IgD-negative memory B cell (primary cell): ENCODE data around the gene RAI14. TPM values are rescaled to one million over a fixed set of nuclear protein-coding genes. Genes with fewer than 3 reads are reported as not detected.

Source experiments
- H3K27ac Mint-ChIP-seq, 3 donors: one replicate each; pipeline ENCODE4 v1.8.0; 2020 to 2022; ENCODE audit warnings: mild to moderate bottlenecking in 3 of 3, mixed read lengths in 3 of 3, moderate library complexity in 1 of 3
- H3K27me3 Mint-ChIP-seq: one replicate; pipeline ENCODE4 v1.8.0; 2021; ENCODE audit warnings: mixed read lengths
- H3K36me3 Mint-ChIP-seq: one replicate; pipeline ENCODE4 v1.8.0; 2020; ENCODE audit warnings: mild to moderate bottlenecking, mixed read lengths
- H3K4me1 Mint-ChIP-seq, 3 donors: one replicate each; pipeline ENCODE4 v1.8.0; 2020 to 2022; ENCODE audit warnings: mixed read lengths in 3 of 3, mild to moderate bottlenecking in 1 of 3
- H3K4me3 Mint-ChIP-seq, 4 donors: one replicate each; pipeline ENCODE4 v1.8.0; 2020 to 2022; ENCODE audit warnings: mild to moderate bottlenecking in 4 of 4, mixed read lengths in 4 of 4, moderate library complexity in 3 of 4
- H3K9me3 Mint-ChIP-seq, 3 donors: one replicate each; pipeline ENCODE4 v1.8.0; 2020 to 2021; ENCODE audit warnings: mixed read lengths in 3 of 3, mild to moderate bottlenecking in 1 of 3
- polyA plus RNA-seq: library from polyadenylated mRNA; unstranded; fragments of 300-500 nt; fragmentation: Illumina TruSeq; gene quantifications from one replicate; pipeline ENCODE4 v1.2.3, GENCODE V29; 2021

RAI14 gene
- polyA plus RNA-seq, 1 donor from 2014 or later = 1.2 TPM

DNA sequence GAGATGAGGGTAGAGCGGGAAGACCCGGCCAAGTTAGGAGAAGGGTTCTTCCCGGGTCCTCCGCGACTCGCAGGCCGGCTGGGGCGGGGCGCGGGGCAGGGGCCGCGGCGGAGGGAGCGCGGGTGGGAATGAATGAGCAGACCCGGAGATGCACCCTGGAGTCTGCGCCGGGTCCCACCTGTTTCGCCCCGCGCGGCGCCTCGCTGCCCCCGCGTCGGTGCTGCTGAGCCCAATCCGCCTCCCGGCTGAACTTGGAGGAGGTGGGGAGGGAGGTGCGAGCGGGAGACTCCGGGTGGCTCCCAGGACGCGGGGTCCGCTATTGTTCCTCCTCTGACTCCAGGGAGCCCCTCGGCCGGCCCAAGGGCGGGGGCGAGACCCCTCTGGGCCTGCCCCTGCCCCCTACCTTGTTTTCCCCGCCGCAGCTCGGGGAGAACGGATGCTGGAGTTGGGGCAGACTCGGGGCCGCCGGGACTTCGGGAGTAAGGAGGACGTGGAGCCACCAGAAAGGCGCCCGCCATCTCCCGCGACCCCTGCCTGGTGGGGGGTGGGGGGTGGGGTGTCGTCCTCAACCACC is 659 bp downstream of the RAI14 start:
- peak overlapping the region; percentile 63 to 86 (median 78) for H3K4me3 Mint-ChIP-seq
- H3K27ac Mint-ChIP-seq = no peak overlapping the region
- peaks cover 2% of the 10 kb centered on the region for H3K36me3 Mint-ChIP-seq
- peaks cover 54% of the 10 kb centered on the region for H3K27me3 Mint-ChIP-seq
- H3K4me1 Mint-ChIP-seq = peaks cover 16 to 19% (median 16%) of the 10 kb centered on the region in 3 donors
- no peaks in the 10 kb centered on the region for H3K9me3 Mint-ChIP-seq

- Mint-ChIP-seq H3K27ac (no peak overlapping the region), H3K4me1 (peaks cover 16 to 19% (median 16%) of the 10 kb centered on the region in 3 donors), H3K4me3 (peak overlapping the region; percentile 59 to 86 (median 78)), H3K36me3 (peaks cover 2% of the 10 kb centered on the region), H3K27me3 (peaks cover 55% of the 10 kb centered on the region), H3K9me3 (no peaks in the 10 kb centered on the region)
Observed at GRCh38 chr5:34657274-34657921, 1.3 kb downstream of the RAI14 start.

- Mint-ChIP-seq H3K27me3 (peaks cover 49% of the 10 kb centered on the region), H3K27ac (no peak overlapping the region)
Observed at GRCh38 chr5:34657988-34658387, 1.9 kb downstream of the RAI14 start.

GRCh38 chr5:34659168-34659567 is 3.0 kb downstream of the RAI14 start:
- Mint-ChIP-seq H3K9me3 (peaks cover 0 to 4% (median 4%) of the 10 kb centered on the region in 3 donors), H3K27me3 (peaks cover 39% of the 10 kb centered on the region), H3K27ac (no peak overlapping the region), H3K4me3 (peak overlapping the region in 1 of 4 donors; percentile 86), H3K36me3 (peaks cover 2% of the 10 kb centered on the region), H3K4me1 (peaks cover 16 to 19% (median 16%) of the 10 kb centered on the region in 3 donors)

More at GRCh38 chr5:34657988-34658387, 1.9 kb downstream of the RAI14 start:
- H3K4me3 Mint-ChIP-seq = peak overlapping the region; percentile 4 to 86 (median 66)
- H3K9me3 Mint-ChIP-seq = no peaks in the 10 kb centered on the region
- peaks cover 16 to 19% (median 16%) of the 10 kb centered on the region in 3 donors for H3K4me1 Mint-ChIP-seq
- peaks cover 2% of the 10 kb centered on the region for H3K36me3 Mint-ChIP-seq

GRCh38 chr5:34660444-34660843 is 4.3 kb downstream of the RAI14 start:
- Mint-ChIP-seq H3K27me3 (peaks cover 35% of the 10 kb centered on the region), H3K9me3 (peaks cover 0 to 4% (median 4%) of the 10 kb centered on the region in 3 donors), H3K4me1 (peaks cover 9 to 10% (median 10%) of the 10 kb centered on the region in 3 donors), H3K27ac (no peak overlapping the region), H3K4me3 (no peak overlapping the region), H3K36me3 (peaks cover 2% of the 10 kb centered on the region)

GRCh38 chr5:34663771-34664496 is 7.8 kb downstream of the RAI14 start:
- no peaks in the 10 kb centered on the region for H3K4me1 Mint-ChIP-seq
- H3K9me3 Mint-ChIP-seq = peaks cover 0 to 4% (median 4%) of the 10 kb centered on the region in 3 donors
- H3K27ac Mint-ChIP-seq = no peak overlapping the region
- no peaks in the 10 kb centered on the region for H3K36me3 Mint-ChIP-seq
- H3K27me3 Mint-ChIP-seq = peaks cover 14% of the 10 kb centered on the region
- H3K4me3 Mint-ChIP-seq = no peak overlapping the region

DNA sequence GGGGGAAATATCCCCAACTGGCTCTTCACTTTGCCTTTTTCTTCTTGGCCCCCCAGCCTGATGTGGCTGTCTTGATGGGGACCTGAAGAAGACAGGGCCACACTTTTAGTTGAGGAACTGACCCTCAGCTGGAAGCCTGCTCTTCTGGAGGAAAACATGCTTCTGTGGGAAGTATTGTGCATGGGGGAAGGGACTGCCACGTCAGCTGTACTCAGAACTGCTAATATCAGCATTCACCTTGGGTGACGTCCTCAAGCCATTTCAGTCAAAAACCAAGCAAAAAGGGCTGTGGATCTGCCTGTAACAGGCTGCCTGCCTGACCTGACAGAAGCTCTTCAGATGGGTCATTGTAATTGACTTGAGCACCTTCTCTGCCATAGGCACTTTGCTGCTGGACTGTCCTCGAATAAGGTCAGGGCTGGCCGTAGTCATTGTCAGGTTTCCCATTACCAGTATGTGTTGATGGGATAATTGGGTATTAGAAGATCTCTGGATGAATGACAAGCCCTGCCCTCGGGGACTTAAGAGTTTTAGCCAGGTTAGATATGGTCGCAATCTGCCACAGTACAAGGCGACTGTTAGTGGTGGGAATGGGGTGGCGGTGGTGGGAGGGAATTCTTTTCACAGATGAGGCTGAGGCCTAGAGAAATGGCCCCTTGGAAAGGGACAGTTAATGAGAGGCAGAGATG is 10.4 kb downstream of the RAI14 start:
- H3K4me3 Mint-ChIP-seq = no peak overlapping the region
- H3K4me1 Mint-ChIP-seq = no peaks in the 10 kb centered on the region
- peaks cover 8% of the 10 kb centered on the region for H3K27me3 Mint-ChIP-seq
- peaks cover 2 to 4% (median 4%) of the 10 kb centered on the region in 3 donors for H3K9me3 Mint-ChIP-seq
- H3K27ac Mint-ChIP-seq = no peak overlapping the region
- H3K36me3 Mint-ChIP-seq = peaks cover 2% of the 10 kb centered on the region

DNA sequence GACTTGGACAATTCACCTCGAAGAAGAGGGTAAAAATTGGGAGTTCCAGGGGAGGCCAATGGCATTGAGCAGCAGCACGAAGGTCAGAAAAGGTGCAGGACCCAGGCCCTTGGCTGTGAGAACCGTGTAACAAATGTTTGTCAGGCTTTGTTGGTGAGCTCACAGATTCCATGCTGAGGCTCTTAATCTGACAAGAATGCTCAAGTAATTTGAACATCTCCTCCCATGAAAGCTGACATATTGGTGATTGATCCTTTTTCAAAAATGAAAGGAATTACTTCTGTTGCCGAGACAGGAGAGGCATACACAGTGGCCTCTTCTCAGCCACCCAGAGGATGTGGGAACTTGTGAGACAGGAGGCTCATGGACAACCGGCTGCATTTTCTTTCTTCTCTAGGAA is 11.6 kb downstream of the RAI14 start:
- peaks cover 2% of the 10 kb centered on the region for H3K36me3 Mint-ChIP-seq
- H3K4me1 Mint-ChIP-seq = no peaks in the 10 kb centered on the region
- peaks cover 2 to 4% (median 4%) of the 10 kb centered on the region in 3 donors for H3K9me3 Mint-ChIP-seq
- no peak overlapping the region for H3K27ac Mint-ChIP-seq
- peaks cover 3% of the 10 kb centered on the region for H3K27me3 Mint-ChIP-seq
- H3K4me3 Mint-ChIP-seq = no peak overlapping the region

- Mint-ChIP-seq H3K36me3 (peaks cover 4% of the 10 kb centered on the region), H3K27me3 (peaks cover 3% of the 10 kb centered on the region), H3K4me1 (peaks cover 0 to 2% (median 0%) of the 10 kb centered on the region in 3 donors), H3K4me3 (no peak overlapping the region), H3K9me3 (peaks cover 0 to 2% (median 0%) of the 10 kb centered on the region in 3 donors), H3K27ac (no peak overlapping the region)
Observed at GRCh38 chr5:34669931-34670516, 13.9 kb downstream of the RAI14 start.

DNA sequence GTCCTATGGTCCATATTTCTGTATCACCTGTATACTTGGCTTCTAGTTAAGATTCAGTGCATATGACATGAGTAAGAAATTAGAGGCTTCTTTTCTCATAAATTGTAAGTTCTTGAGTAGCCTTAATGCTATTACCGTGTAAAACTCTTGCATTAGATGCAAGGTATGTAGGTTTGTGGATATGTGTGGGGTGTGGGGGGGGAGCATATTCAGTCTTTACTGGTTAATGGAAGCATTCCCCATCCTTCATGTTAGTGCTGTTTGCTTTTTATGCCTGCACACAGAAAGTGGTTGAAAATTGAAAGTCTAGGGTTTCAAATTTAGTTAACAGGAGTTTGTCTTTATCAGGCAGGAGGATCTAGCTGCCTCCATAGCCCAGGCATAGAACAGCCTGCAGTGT is 16.1 kb downstream of the RAI14 start:
- Mint-ChIP-seq H3K27ac (no peak overlapping the region), H3K4me3 (no peak overlapping the region), H3K36me3 (peaks cover 4% of the 10 kb centered on the region), H3K9me3 (peaks cover 0 to 2% (median 0%) of the 10 kb centered on the region in 3 donors), H3K4me1 (peaks cover 0 to 2% (median 0%) of the 10 kb centered on the region in 3 donors), H3K27me3 (peaks cover 3% of the 10 kb centered on the region)

GRCh38 chr5:34673463-34674125 is 17.5 kb downstream of the RAI14 start:
- Mint-ChIP-seq H3K9me3 (peaks cover 0 to 2% (median 0%) of the 10 kb centered on the region in 3 donors), H3K27me3 (peaks cover 3% of the 10 kb centered on the region), H3K27ac (peak overlapping the region in 1 of 3 donors; percentile 14), H3K4me1 (peaks cover 0 to 2% (median 0%) of the 10 kb centered on the region in 3 donors), H3K4me3 (no peak overlapping the region), H3K36me3 (peaks cover 4% of the 10 kb centered on the region)

DNA sequence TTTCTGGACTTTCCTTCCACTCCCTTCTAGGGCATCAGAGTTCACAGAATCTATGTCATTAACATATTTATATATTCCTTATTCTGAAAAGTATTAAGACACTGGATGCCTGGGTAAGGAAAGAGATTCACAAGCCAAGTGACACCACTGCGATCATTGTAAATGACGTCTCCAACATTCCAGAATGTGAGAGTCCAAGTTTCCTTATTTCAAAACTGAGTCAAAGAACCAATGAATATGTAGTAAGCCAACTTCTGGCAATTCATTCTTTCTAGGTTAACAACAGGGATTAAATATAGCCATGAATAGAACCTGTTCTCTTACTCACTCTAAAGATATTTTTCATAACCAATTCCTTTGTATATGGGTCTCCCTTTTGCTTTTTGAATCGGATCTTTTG is 18.1 kb downstream of the RAI14 start:
- Mint-ChIP-seq H3K9me3 (peaks cover 0 to 2% (median 0%) of the 10 kb centered on the region in 3 donors), H3K27me3 (peaks cover 3% of the 10 kb centered on the region), H3K4me3 (no peak overlapping the region), H3K4me1 (peaks cover 0 to 2% (median 0%) of the 10 kb centered on the region in 3 donors), H3K27ac (no peak overlapping the region), H3K36me3 (peaks cover 2% of the 10 kb centered on the region)

DNA sequence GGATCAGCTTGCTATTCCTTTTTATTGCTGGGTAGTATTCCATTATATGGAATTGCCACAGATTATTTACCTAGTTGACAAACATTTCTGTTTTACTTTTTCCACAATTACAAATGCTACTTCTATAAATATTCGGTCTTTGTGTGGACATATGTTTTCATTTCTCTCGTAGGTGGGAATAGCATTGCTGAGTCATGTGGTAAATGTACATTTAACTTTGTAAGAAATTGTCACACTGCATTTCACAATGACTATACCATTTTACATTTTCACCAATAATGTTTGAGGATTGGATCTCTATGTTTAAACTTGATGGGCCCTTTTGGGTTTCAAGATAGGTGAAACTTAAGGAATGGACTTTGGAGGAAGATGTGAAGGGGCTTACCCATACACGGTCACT is 19.7 kb downstream of the RAI14 start:
- Mint-ChIP-seq H3K9me3 (no peaks in the 10 kb centered on the region), H3K27me3 (peaks cover 3% of the 10 kb centered on the region), H3K36me3 (peaks cover 4% of the 10 kb centered on the region), H3K4me1 (peaks cover 0 to 2% (median 0%) of the 10 kb centered on the region in 3 donors), H3K4me3 (no peak overlapping the region), H3K27ac (no peak overlapping the region)

DNA sequence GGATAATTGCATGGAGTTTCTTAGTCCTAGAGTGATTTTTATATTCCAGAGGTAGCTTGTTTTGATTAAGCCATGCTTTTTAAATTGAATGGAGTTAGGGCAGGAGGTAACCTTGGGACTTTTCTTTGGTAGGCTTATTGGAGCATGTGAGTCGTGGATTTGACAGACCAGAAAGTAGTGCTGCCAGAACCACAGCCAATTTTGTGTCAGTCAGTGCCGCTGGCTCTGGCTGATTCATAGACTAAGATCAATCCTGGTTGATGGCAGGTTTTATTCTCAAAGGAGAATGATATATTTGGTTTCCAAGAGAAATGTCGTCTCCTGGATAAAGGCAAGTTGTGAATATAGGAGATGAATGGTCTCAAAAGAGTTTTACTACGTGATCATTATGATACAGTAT is 20.3 kb downstream of the RAI14 start:
- Mint-ChIP-seq H3K4me1 (peaks cover 0 to 2% (median 0%) of the 10 kb centered on the region in 3 donors), H3K27me3 (peaks cover 2% of the 10 kb centered on the region), H3K36me3 (peaks cover 4% of the 10 kb centered on the region), H3K9me3 (no peaks in the 10 kb centered on the region), H3K4me3 (no peak overlapping the region), H3K27ac (no peak overlapping the region)
